Hepatocyte (in vitro differentiated cells): Measurements from ENCODE around the gene RPS6KA2.

Experiments used
- CTCF ChIP-seq: fragments of 200-600 bp; sonication (generic); IDR thresholded peaks from 2 replicates; pipeline ENCODE4 v1.5.1; 2016; ENCODE audit warnings: antibody characterized with exemption, mild to moderate bottlenecking; ENCODE audit not compliant: poor library complexity
- EZH2phosphoT487 ChIP-seq: fragments of 200-600 bp; sonication (generic); IDR thresholded peaks from one replicate; pipeline ENCODE4 v1.6.1; 2018; ENCODE audit warnings: antibody characterized with exemption, mild to moderate bottlenecking, low read depth, moderate library complexity; ENCODE audit not compliant: unreplicated experiment, severe bottlenecking

GRCh38 chr6:166532302-166532701, 94.7 kb downstream of the RPS6KA2 start:
- TF ChIP-seq CTCF (no peak), EZH2phosphoT487 (no peak)
